Pancreas (tissue), 10 donors: ENCODE measurements around the gene PAPPA. TPM values are rescaled to one million over a fixed set of nuclear protein-coding genes. Genes with fewer than 3 reads are reported as not detected.

Source experiments
- ATAC-seq, 4 donors: fragments of 200-7000 bp; cut with Tn5 transposase; one replicate each; pipeline versions ENCODE4 v1.8.0 to v1.9.1; 2020; ENCODE audit warnings: mild to moderate bottlenecking in 4 of 4, moderate library complexity in 4 of 4
- DNase-seq, 6 donors: peaks; one replicate each; pipeline ENCODE4 v3.0.0-alpha.2; 2020
- FAIRE-seq: peaks from 2 replicates; lab custom pipeline; 2012; peaks lifted over from hg19 to GRCh38; lab: Jason Lieb, UNC
- H3K27ac ChIP-seq, 4 donors: fragments of 200-600 bp; sonication (generic); 1 replicate in 3 of 4; 2 replicates in 1 of 4; pipeline versions ENCODE4 v1.5.0 to v1.8.0; 2020
- H3K27me3 ChIP-seq, 4 donors: fragments of 200-600 bp; one replicate each; pipeline ENCODE4 v1.8.0; 2021
- H3K36me3 ChIP-seq, 3 donors: fragments of 200-600 bp; sonication (generic) in 1 of 3; one replicate each; pipeline versions ENCODE4 v1.5.0 to v1.8.0; 2020 to 2021
- H3K4me1 ChIP-seq, 3 donors: fragments of 200-600 bp; one replicate each; pipeline ENCODE4 v1.8.0; 2021
- H3K4me3 ChIP-seq, 4 donors: fragments of 200-600 bp; sonication (generic) in 2 of 4; one replicate each; pipeline versions ENCODE4 v1.5.0 to v1.8.0; 2020 to 2021
- H3K9me3 ChIP-seq, 4 donors: fragments of 200-600 bp; one replicate each; pipeline ENCODE4 v1.8.0; 2021
- WGBS, 2 donors: extraction: QIAGEN DNeasy Blood & Tissue Kit; methylation state at CpG; one replicate each; pipeline ENCODE4 v1.1.7; 2013; 5-methylcytosine and 5-hydroxymethylcytosine counted together
- intact Hi-C, 3 donors: fragments of 100-400 bp; cut with DNase I; formaldehyde crosslinking; loops; one replicate each; pipeline versions ENCODE4 v1.11.1 to v1.14.2; 2022
- polyA plus RNA-seq, 2 donors: library from polyadenylated mRNA; stranded (reverse); fragments of 200-250 nt; gene quantifications; one replicate each; pipeline ENCODE4 v1.2.3, GENCODE V29; 2013
- total RNA-seq, 6 donors: library from RNA; stranded (reverse); fragmentation: NEBNext Ultra II Directional in 4 of 6; extraction: Animal tissue kit (Norgen Biotek cat#: 25700) in 4 of 6; gene quantifications; one replicate each; pipeline versions ENCODE4 v1.2.1 to v1.2.4, GENCODE V29; 2021 to 2023
- TF ChIP-seq, protein P1 (sequence below), 4 donors: fragments of 200-600 bp; sonication (generic) in 3 of 4; IDR thresholded peaks; one replicate each; pipeline versions ENCODE4 v1.5.0 to v1.8.0; 2021; ENCODE audit warnings: antibody characterized with exemption in 4 of 4
- donor health status: healthy with polysubstance abuse.
- donor health status: DM: no; HTN: no; CAD: no; lungs with moderate emphysema.
- donor health status: DM: no; HTN: no; CAD: no.
- donor health status: control.
- donor health status: control.
- donor health status: Bipolar disorder and iron deficiency.
- donor health status: DM: yes; HTN: yes; CAD: no.
- donor health status: DM: no; HTN: no; CAD: no.
- donor health status: DM: no; HTN: no; CAD: no.
- donor health status: DM: yes; HTN: yes; CAD: no.

Gene PAPPA
- total and polyA plus RNA-seq, 8 donors: 0.11 to 3.4 (median 0.76) TPM

DNA sequence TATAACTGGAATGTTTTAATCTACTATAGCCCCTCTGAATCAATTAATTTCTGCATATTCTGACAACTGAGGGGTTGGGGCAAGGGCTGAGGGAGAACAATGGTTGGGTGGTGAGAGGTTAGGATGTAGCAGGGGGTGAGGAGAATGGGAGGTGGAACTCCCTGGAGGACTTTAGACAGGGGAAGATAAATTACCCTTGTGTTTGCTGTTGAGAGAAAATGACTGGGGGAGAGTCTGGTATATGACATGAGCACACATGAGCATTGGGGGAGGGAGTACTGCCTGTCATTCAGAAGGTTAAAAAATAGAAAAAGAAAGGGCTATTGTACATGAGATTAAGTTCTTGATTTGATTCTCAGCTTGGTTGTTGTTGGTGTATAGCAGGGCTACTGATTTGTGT lies 37.2 kb upstream of the PAPPA start:
- H3K36me3 ChIP-seq: no peaks in the 10 kb centered on the region
- DNase-seq: no peak
- no peaks in the 10 kb centered on the region for H3K9me3 ChIP-seq
- H3K4me1 ChIP-seq: no peaks in the 10 kb centered on the region
- no peak for FAIRE-seq
- H3K4me3 ChIP-seq: no peak overlapping the region
- no peak for ATAC-seq
- intact Hi-C loops: no loop called here
- H3K27me3 ChIP-seq: no peaks in the 10 kb centered on the region
- H3K27ac ChIP-seq: no peak overlapping the region
- TF ChIP-seq, protein P1, sequence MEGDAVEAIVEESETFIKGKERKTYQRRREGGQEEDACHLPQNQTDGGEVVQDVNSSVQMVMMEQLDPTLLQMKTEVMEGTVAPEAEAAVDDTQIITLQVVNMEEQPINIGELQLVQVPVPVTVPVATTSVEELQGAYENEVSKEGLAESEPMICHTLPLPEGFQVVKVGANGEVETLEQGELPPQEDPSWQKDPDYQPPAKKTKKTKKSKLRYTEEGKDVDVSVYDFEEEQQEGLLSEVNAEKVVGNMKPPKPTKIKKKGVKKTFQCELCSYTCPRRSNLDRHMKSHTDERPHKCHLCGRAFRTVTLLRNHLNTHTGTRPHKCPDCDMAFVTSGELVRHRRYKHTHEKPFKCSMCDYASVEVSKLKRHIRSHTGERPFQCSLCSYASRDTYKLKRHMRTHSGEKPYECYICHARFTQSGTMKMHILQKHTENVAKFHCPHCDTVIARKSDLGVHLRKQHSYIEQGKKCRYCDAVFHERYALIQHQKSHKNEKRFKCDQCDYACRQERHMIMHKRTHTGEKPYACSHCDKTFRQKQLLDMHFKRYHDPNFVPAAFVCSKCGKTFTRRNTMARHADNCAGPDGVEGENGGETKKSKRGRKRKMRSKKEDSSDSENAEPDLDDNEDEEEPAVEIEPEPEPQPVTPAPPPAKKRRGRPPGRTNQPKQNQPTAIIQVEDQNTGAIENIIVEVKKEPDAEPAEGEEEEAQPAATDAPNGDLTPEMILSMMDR (IDR thresholded peaks at IDR 0.05): no peak

DNA sequence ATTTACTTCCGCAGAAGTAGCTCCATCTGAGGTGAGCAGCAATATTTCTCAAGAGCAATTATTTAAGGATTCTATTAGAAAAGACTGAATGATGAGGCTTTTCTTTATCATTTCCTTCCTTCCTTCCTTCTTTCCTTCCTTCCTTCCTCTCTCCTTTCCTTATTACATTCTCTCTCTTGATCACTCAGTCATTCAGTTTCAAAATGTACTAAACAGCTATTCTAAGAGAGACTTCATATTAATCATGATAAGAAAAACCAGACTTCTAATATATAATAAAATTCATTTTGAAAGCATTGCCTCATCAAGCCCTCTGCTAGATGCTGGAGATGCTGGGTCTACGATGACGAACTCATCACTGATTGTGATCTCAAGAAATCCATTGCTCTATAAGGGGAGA lies 30.4 kb upstream of the PAPPA start:
- no peaks in the 10 kb centered on the region for H3K9me3 ChIP-seq
- H3K27me3 ChIP-seq: no peaks in the 10 kb centered on the region
- DNase-seq: no peak
- WGBS, 2 donors: 70 to 90% methylated on average over 3 of the region's 3 CpGs
- FAIRE-seq: no peak
- no peaks in the 10 kb centered on the region for H3K4me1 ChIP-seq
- H3K36me3 ChIP-seq: no peaks in the 10 kb centered on the region
- intact Hi-C loops: no loop called here
- TF ChIP-seq, protein P1 (IDR thresholded peaks at IDR 0.05): no peak
- no peak overlapping the region for H3K27ac ChIP-seq
- H3K4me3 ChIP-seq: no peak overlapping the region
- ATAC-seq: no peak

DNA sequence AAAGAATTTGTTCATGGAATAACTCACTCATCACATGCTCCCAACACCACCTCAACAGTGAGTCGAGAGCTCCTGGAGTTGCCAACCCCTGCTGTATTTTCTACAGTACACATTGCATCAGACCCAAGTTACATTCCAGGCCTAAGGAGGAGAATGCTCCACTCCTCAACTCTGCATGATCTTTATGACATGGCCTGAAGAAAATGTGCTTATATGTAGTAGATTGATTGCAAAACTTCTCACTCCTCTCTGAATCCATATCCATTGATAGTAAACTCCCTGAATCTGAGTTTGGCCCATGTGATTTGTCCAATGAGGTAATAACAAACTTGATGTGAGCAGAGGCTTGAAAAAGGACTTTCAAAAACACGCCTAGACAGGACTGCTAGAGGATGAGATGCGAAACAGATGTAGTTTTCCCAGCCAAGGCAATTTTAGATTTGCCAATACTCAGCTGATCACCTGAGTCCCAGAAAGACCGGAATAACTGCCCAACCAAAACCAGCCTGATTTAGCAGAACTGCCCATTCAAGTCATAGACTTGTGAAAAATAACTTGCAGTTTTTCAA lies 29.0 kb upstream of the PAPPA start:
- no peaks in the 10 kb centered on the region for H3K36me3 ChIP-seq
- no peaks in the 10 kb centered on the region for H3K27me3 ChIP-seq
- H3K9me3 ChIP-seq: no peaks in the 10 kb centered on the region
- intact Hi-C loops: no loop called here
- no peak for DNase-seq
- ATAC-seq: no peak
- no peak overlapping the region for H3K27ac ChIP-seq
- no peak overlapping the region for H3K4me3 ChIP-seq
- 62 to 81% methylated on average over 4 of the region's 4 CpGs for WGBS, 2 donors
- no peak for FAIRE-seq
- TF ChIP-seq, protein P1 (IDR thresholded peaks at IDR 0.05): no peak
- H3K4me1 ChIP-seq: no peaks in the 10 kb centered on the region

DNA sequence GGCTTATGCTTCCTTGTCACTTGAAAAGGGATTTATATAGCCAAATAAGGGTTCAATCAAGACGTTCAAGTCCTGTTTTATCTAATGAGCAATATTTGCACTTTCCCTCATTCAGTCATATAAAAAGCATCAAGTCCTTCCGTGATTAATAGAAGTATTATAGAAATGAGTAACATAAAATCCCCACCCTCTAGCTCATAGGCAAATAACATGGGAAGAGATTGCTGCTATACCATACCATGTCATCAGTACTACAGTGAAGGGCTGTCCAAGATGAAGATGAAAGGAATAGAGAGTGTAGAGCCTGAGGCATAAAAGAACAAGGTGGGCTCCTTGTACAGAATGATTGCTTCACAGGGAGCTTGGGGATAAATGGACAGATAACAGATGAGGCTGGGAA lies 20.4 kb upstream of the PAPPA start:
- no peak for DNase-seq
- Histone ChIP-seq H3K4me1 (no peaks in the 10 kb centered on the region), H3K27me3 (no peaks in the 10 kb centered on the region), H3K4me3 (no peak overlapping the region), H3K27ac (no peak overlapping the region), H3K36me3 (no peaks in the 10 kb centered on the region), H3K9me3 (no peaks in the 10 kb centered on the region)
- TF ChIP-seq, protein P1 (IDR thresholded peaks at IDR 0.05): no peak
- no peak for FAIRE-seq
- ATAC-seq: no peak
- intact Hi-C loops: no loop called here
- 23 to 34% methylated on average over 2 of the region's 2 CpGs for WGBS, 2 donors

DNA sequence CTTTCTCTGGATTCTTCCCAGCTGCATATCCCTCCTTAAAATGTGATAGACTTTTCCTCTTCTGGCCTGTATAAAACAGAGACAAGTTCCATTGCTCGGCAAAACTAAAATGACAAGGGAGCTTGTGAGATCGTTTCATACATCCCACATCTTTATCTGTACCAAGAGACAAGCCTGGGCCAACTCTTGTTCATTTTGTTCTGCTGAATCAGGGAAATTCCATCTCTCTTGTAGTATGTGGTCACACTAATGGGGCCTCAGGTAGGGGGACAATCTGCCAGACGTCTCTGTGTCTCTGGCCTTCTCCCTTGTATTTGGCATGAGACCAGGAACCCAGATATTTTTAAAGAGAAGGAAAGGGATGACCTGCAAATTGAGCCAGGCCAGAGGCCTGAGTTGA lies 18.6 kb upstream of the PAPPA start:
- Histone ChIP-seq H3K27me3 (no peaks in the 10 kb centered on the region), H3K9me3 (no peaks in the 10 kb centered on the region), H3K4me3 (no peak overlapping the region), H3K36me3 (no peaks in the 10 kb centered on the region), H3K27ac (no peak overlapping the region), H3K4me1 (no peaks in the 10 kb centered on the region)
- intact Hi-C loops: no loop called here
- DNase-seq (no peak), ATAC-seq (no peak), FAIRE-seq (no peak)
- WGBS, 2 donors: 31 to 66% methylated on average over 3 of the region's 3 CpGs
- TF ChIP-seq, protein P1 (IDR thresholded peaks at IDR 0.05): no peak
